Immature natural killer cell (primary cell): ENCODE results near the gene KIRREL3. TPM values are rescaled to one million over a fixed set of nuclear protein-coding genes. Genes with fewer than 3 reads are reported as not detected.

ENCODE experiments used
- DNase-seq, 3 donors: peaks; one replicate each; pipeline ENCODE4 v3.0.0; 2022; ENCODE audit warnings: mixed read lengths in 1 of 3
- H3K27ac Mint-ChIP-seq, 6 donors: one replicate each; pipeline ENCODE4 v1.8.0; 2020; ENCODE audit warnings: mixed read lengths in 6 of 6, mild to moderate bottlenecking in 5 of 6, inconsistent platforms in 4 of 6, moderate library complexity in 3 of 6
- H3K27me3 Mint-ChIP-seq, 3 donors: one replicate each; pipeline ENCODE4 v1.8.0; 2020 to 2021; ENCODE audit warnings: low read depth in 3 of 3, mild to moderate bottlenecking in 3 of 3, mixed read lengths in 3 of 3, moderate library complexity in 3 of 3, inconsistent platforms in 1 of 3
- H3K36me3 Mint-ChIP-seq, 3 donors: one replicate each; pipeline ENCODE4 v1.8.0; 2020; ENCODE audit warnings: mixed read lengths in 3 of 3, inconsistent platforms in 2 of 3, mild to moderate bottlenecking in 2 of 3
- H3K4me1 Mint-ChIP-seq, 2 donors: one replicate each; pipeline ENCODE4 v1.8.0; 2020; ENCODE audit warnings: inconsistent platforms in 2 of 2, mild to moderate bottlenecking in 2 of 2, mixed read lengths in 2 of 2, moderate library complexity in 1 of 2
- H3K4me3 Mint-ChIP-seq, 5 donors: one replicate each; pipeline ENCODE4 v1.8.0; 2020; ENCODE audit warnings: mild to moderate bottlenecking in 5 of 5, mixed read lengths in 5 of 5, inconsistent platforms in 3 of 5, moderate library complexity in 3 of 5
- H3K9me3 Mint-ChIP-seq, 6 donors: one replicate each; pipeline ENCODE4 v1.8.0; 2020; ENCODE audit warnings: mild to moderate bottlenecking in 6 of 6, mixed read lengths in 6 of 6, inconsistent platforms in 4 of 6, moderate library complexity in 3 of 6
- polyA plus RNA-seq, 3 donors: library from polyadenylated mRNA; unstranded; fragments of 300-500 nt; fragmentation: Illumina TruSeq; gene quantifications; one replicate each; pipeline ENCODE4 v1.2.3, GENCODE V29; 2021

KIRREL3 gene
- polyA plus RNA-seq, 3 donors from 2014 or later = 0.66 TPM; not detected in 2

DNA sequence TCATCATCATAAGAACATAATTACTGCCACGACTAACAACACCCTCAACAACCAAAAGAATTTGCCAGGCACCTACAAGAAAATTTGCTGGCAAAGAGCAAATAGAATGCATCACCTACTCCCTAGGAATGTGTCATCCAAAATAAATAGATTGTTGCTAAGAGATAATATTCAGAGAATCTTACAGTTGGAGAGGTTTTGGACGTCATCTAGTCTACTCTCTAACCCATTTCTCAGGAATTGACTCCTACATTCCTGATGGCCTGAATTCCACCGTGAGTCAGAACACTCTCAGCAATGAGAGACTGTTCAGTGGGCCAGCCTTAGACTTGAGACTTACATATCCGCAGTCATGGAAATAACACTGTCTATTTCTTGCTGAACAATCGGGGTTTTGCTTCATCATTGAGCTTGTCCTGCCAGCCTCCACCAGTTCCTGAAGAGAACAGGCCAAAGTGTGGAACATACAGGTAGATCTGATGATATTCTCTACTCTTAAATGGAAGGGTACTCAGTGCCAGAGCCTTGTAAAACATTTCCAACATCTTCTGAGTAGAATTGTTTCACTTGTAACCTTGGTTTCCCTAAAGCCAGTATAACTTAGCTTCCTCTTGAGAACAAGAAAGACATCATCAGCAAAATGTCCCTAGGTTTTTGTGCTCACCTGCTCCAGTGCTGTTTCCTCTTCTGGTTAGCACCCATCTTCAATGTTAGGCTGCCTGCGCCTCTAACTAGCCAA, 8.3 kb downstream of the KIRREL3 start:
- no peaks in the 10 kb centered on the region for H3K9me3 Mint-ChIP-seq
- no peaks in the 10 kb centered on the region for H3K4me1 Mint-ChIP-seq
- peaks cover 4 to 11% (median 6%) of the 10 kb centered on the region in 3 donors for H3K27me3 Mint-ChIP-seq
- no peak overlapping the region for H3K4me3 Mint-ChIP-seq
- no peak for DNase-seq
- H3K36me3 Mint-ChIP-seq = no peaks in the 10 kb centered on the region
- no peak overlapping the region for H3K27ac Mint-ChIP-seq

GRCh38 chr11:126991596-126991995, 9.0 kb downstream of the KIRREL3 start:
- H3K9me3 Mint-ChIP-seq = no peaks in the 10 kb centered on the region
- H3K27me3 Mint-ChIP-seq = peaks cover 2 to 9% (median 3%) of the 10 kb centered on the region in 3 donors
- no peaks in the 10 kb centered on the region for H3K4me1 Mint-ChIP-seq
- H3K36me3 Mint-ChIP-seq = no peaks in the 10 kb centered on the region
- no peak for DNase-seq
- no peak overlapping the region for H3K27ac Mint-ChIP-seq
- H3K4me3 Mint-ChIP-seq = no peak overlapping the region

DNA sequence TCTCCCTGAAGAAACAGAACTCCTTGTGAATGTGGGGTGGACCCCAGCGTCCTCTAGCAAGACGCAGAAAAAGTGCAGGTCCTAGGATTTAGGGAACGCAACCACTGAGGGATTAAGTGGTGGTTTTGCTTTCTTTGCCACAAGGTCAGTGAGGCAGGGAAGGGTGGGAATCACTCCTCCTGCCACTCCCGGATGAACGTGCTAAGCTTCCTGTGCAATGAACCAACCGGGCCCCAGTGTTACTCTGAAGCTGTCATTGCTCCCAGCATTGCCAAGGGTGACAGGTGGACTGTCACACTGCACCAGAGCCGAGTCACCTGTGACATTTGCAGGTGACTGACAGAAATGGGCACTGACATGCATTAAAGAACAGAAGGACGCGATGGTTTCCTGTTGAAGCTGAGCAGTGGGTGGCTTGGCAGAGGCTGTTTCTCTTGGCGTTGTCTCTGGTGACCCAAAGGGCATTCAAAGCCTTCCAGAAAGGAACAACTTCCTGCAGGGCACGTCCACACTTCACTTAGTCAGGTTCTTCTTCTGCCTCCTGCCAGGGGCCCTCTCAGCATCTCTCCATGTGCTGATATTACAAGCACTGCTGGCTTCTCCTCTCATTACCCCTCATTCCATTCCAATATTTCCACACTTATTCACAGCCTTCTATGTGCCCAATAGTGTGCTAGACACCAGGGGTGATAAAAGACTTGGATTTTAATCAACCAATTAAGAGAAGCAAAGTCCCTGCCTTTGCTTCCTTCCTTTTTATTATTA, 9.7 kb downstream of the KIRREL3 start:
- H3K4me1 Mint-ChIP-seq = no peaks in the 10 kb centered on the region
- DNase-seq = no peak
- H3K4me3 Mint-ChIP-seq = no peak overlapping the region
- no peak overlapping the region for H3K27ac Mint-ChIP-seq
- H3K27me3 Mint-ChIP-seq = peaks cover 0 to 9% (median 2%) of the 10 kb centered on the region in 3 donors
- H3K9me3 Mint-ChIP-seq = no peaks in the 10 kb centered on the region
- no peaks in the 10 kb centered on the region for H3K36me3 Mint-ChIP-seq

DNA sequence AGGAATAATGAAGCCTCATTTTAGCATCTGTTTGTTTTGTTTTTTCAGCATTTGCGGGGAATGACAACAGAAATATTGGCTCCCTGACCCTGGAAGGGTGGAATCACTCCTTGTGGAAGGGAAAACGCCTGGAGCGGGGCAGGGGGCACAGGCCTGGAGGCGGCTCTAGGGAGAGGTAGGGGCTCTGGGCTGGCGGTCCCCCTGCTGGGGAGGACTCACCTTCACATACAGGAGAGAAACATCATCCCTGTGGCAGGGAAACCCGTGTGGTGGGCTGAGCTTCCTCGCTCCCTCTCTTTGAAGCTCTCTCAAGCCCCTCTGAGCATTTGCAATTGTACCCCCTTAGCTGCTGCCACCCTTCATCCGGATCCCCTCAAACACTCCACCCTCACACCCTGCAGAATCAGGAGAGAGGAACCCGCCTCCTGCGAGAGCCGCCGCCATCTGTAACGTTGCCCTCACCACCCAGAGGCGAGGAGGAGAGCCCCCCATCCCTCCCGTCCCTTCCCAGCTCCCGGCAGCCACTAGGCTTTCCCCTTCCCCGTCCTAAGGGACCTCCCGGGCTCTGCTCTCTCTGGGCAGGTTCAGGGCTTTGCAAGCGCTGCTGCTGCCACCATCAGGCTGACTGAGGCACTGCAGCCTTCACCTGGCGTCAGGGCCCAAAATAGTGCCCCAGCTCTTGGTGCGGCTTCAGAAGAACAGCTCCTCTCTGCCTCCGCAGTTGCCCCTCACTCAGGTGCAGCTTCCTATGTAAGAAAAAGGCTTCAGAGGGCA, 10.4 kb downstream of the KIRREL3 start:
- Mint-ChIP-seq H3K27ac (no peak overlapping the region), H3K36me3 (no peaks in the 10 kb centered on the region), H3K4me3 (no peak overlapping the region), H3K4me1 (no peaks in the 10 kb centered on the region), H3K27me3 (peaks cover 2 to 10% (median 4%) of the 10 kb centered on the region in 3 donors), H3K9me3 (no peaks in the 10 kb centered on the region)
- DNase-seq = peak; percentile 35 to 50 (median 38)

- DNase-seq = no peak
- Mint-ChIP-seq H3K27ac (no peak overlapping the region), H3K4me3 (no peak overlapping the region)
These were observed 11.9 kb downstream of the KIRREL3 start for GRCh38 chr11:126988655-126989054.

GRCh38 chr11:126981635-126982034, 18.9 kb downstream of the KIRREL3 start:
- no peaks in the 10 kb centered on the region for H3K9me3 Mint-ChIP-seq
- no peaks in the 10 kb centered on the region for H3K4me1 Mint-ChIP-seq
- no peak overlapping the region for H3K27ac Mint-ChIP-seq
- no peak overlapping the region for H3K4me3 Mint-ChIP-seq
- H3K36me3 Mint-ChIP-seq = no peaks in the 10 kb centered on the region
- no peak for DNase-seq
- peaks cover 5 to 18% (median 8%) of the 10 kb centered on the region in 3 donors for H3K27me3 Mint-ChIP-seq

More at GRCh38 chr11:126988655-126989054, 11.9 kb downstream of the KIRREL3 start:
- Mint-ChIP-seq H3K4me1 (no peaks in the 10 kb centered on the region), H3K36me3 (no peaks in the 10 kb centered on the region), H3K9me3 (no peaks in the 10 kb centered on the region), H3K27me3 (peaks cover 2 to 12% (median 7%) of the 10 kb centered on the region in 3 donors)

DNA sequence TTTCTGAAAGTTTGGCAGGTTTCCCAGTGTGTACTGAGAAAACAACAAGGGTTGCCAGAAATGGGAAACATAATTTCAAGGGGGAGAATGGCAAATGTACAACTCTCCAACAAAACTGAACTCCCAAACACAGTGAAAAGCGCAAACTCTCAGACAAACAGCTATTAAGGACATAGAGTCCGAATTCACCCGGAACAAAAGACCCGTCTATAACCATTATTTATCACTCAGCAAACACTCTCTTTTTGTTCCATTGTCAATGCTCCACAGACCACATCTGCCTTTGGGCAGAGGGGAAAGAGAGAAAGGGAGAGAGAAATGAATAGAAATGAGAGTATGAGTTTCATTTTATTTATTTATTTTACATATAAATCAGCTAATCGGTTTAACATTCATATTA, 21.7 kb downstream of the KIRREL3 start:
- no peak for DNase-seq
- Mint-ChIP-seq H3K4me3 (no peak overlapping the region), H3K9me3 (no peaks in the 10 kb centered on the region), H3K27ac (no peak overlapping the region), H3K36me3 (no peaks in the 10 kb centered on the region), H3K4me1 (no peaks in the 10 kb centered on the region), H3K27me3 (peaks cover 2 to 11% (median 8%) of the 10 kb centered on the region in 3 donors)

GRCh38 chr11:126978165-126978564, 22.4 kb downstream of the KIRREL3 start:
- no peaks in the 10 kb centered on the region for H3K4me1 Mint-ChIP-seq
- no peak overlapping the region for H3K27ac Mint-ChIP-seq
- H3K9me3 Mint-ChIP-seq = peaks cover 0 to 2% (median 0%) of the 10 kb centered on the region in 6 donors
- no peaks in the 10 kb centered on the region for H3K36me3 Mint-ChIP-seq
- H3K4me3 Mint-ChIP-seq = no peak overlapping the region
- no peak for DNase-seq
- peaks cover 2 to 11% (median 8%) of the 10 kb centered on the region in 3 donors for H3K27me3 Mint-ChIP-seq

DNA sequence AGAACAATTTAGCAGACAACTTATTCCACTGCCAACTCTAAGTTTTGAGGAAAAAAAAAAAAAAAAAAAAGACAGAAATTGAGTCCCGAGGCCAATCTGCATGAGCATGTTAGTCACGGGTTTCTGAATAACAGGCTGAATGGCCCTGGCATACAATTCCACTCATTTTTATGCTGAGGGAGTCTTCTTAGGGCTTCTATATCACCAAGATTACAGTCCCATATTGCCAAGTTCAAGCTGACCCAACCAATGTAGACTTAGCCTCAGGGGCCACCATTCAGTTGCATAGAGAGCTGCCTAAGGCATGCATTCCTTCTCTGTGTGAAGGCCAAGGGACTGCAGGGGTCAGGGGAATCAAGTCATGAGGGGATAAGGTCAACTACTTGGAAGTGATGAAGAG, 27.5 kb downstream of the KIRREL3 start:
- DNase-seq = no peak
- Mint-ChIP-seq H3K27me3 (peaks cover 1 to 6% (median 2%) of the 10 kb centered on the region in 3 donors), H3K27ac (no peak overlapping the region), H3K36me3 (no peaks in the 10 kb centered on the region), H3K9me3 (peaks cover 0 to 2% (median 0%) of the 10 kb centered on the region in 6 donors), H3K4me1 (no peaks in the 10 kb centered on the region), H3K4me3 (no peak overlapping the region)

GRCh38 chr11:126971305-126971704, 29.3 kb downstream of the KIRREL3 start:
- Mint-ChIP-seq H3K36me3 (no peaks in the 10 kb centered on the region), H3K4me3 (no peak overlapping the region), H3K27me3 (peaks cover 0 to 10% (median 6%) of the 10 kb centered on the region in 3 donors), H3K9me3 (peaks cover 0 to 3% (median 0%) of the 10 kb centered on the region in 6 donors), H3K4me1 (no peaks in the 10 kb centered on the region), H3K27ac (no peak overlapping the region)
- no peak for DNase-seq

GRCh38 chr11:126969865-126970479, 30.6 kb downstream of the KIRREL3 start:
- peaks cover 0 to 10% (median 7%) of the 10 kb centered on the region in 3 donors for H3K27me3 Mint-ChIP-seq

GRCh38 chr11:126968915-126969314, 31.7 kb downstream of the KIRREL3 start:
- Mint-ChIP-seq H3K9me3 (peaks cover 0 to 4% (median 0%) of the 10 kb centered on the region in 6 donors), H3K27ac (no peak overlapping the region), H3K4me1 (no peaks in the 10 kb centered on the region), H3K4me3 (no peak overlapping the region), H3K27me3 (peaks cover 0 to 10% (median 7%) of the 10 kb centered on the region in 3 donors), H3K36me3 (no peaks in the 10 kb centered on the region)
- DNase-seq = no peak

More at GRCh38 chr11:126969865-126970479, 30.6 kb downstream of the KIRREL3 start:
- Mint-ChIP-seq H3K27ac (no peak overlapping the region), H3K36me3 (no peaks in the 10 kb centered on the region), H3K4me3 (no peak overlapping the region), H3K4me1 (no peaks in the 10 kb centered on the region), H3K9me3 (peaks cover 0 to 4% (median 0%) of the 10 kb centered on the region in 6 donors)
- no peak for DNase-seq

GRCh38 chr11:126965331-126965730, 35.2 kb downstream of the KIRREL3 start:
- H3K36me3 Mint-ChIP-seq = no peaks in the 10 kb centered on the region
- no peak overlapping the region for H3K27ac Mint-ChIP-seq
- H3K4me3 Mint-ChIP-seq = no peak overlapping the region
- H3K27me3 Mint-ChIP-seq = peaks cover 0 to 17% (median 4%) of the 10 kb centered on the region in 3 donors
- peaks cover 0 to 2% (median 0%) of the 10 kb centered on the region in 6 donors for H3K9me3 Mint-ChIP-seq
- H3K4me1 Mint-ChIP-seq = no peaks in the 10 kb centered on the region
- no peak for DNase-seq
